Esophagus muscularis mucosa (tissue), 4 donors: ENCODE measurements around the gene PTPRZ1. TPM values are rescaled to one million over a fixed set of nuclear protein-coding genes. Genes with fewer than 3 reads are reported as not detected.

Experiments
- DNase-seq: peaks from one replicate; pipeline ENCODE4 v3.0.0-alpha.2; 2017; ENCODE audit errors: extremely low spot score
- H3K27ac ChIP-seq, 4 donors: fragments of 200-600 bp; sonication (generic); replicated peaks in 1 of 4; 1 replicate in 3 of 4; 2 replicates in 1 of 4; pipeline ENCODE4 v1.5.1; 2016 to 2019; ENCODE audit warnings: mild to moderate bottlenecking in 1 of 4
- H3K27me3 ChIP-seq, 4 donors: fragments of 200-600 bp; sonication (generic); one replicate each; pipeline versions ENCODE4 v1.5.1 to v1.6.0; 2016 to 2019
- H3K36me3 ChIP-seq, 4 donors: fragments of 200-600 bp; sonication (generic); one replicate each; pipeline ENCODE4 v1.5.1; 2016 to 2019
- H3K4me1 ChIP-seq, 4 donors: fragments of 200-600 bp; sonication (generic); one replicate each; pipeline ENCODE4 v1.5.1; 2016 to 2019
- H3K4me3 ChIP-seq, 4 donors: fragments of 200-600 bp; sonication (generic); 1 replicate in 2 of 4; 2 replicates in 2 of 4; pipeline ENCODE4 v1.5.1; 2016 to 2019; ENCODE audit warnings: mild to moderate bottlenecking in 4 of 4, moderate library complexity in 1 of 4
- H3K9me3 ChIP-seq, 4 donors: fragments of 200-600 bp; sonication (generic); 1 replicate in 3 of 4; 2 replicates in 1 of 4; pipeline ENCODE4 v1.5.1; 2016 to 2019
- CTCF ChIP-seq, 3 experiments: fragments of 200-600 bp in 2 of 3; fragments of 450-650 bp in 1 of 3; sonication (generic) in 2 of 3; IDR thresholded peaks; one replicate each; pipeline ENCODE4 v1.5.1; 2017 to 2019; ENCODE audit warnings: antibody characterized with exemption in 3 of 3, mild to moderate bottlenecking in 2 of 3, moderate library complexity in 1 of 3
- EP300 ChIP-seq: sonication (generic); formaldehyde crosslinking; IDR thresholded peaks from one replicate; pipeline ENCODE4 v1.6.1; 2017; ENCODE audit warnings: antibody characterized with exemption
- POLR2A ChIP-seq: fragments of 450-650 bp; IDR thresholded peaks from one replicate; pipeline ENCODE4 v1.6.1; 2017; ENCODE audit warnings: antibody characterized with exemption, moderate library complexity, mild to moderate bottlenecking, low read depth
- POLR2AphosphoS5 ChIP-seq, 2 donors: sonication (generic); formaldehyde crosslinking; IDR thresholded peaks; one replicate each; pipeline ENCODE4 v1.6.1; 2017; ENCODE audit warnings: antibody characterized with exemption in 2 of 2
- WGBS: methylation state at CpG from one replicate; pipeline ENCODE4 v1.1.5; 2018; 5-methylcytosine and 5-hydroxymethylcytosine counted together
- intact Hi-C: fragments of 100-400 bp; cut with DNase I; formaldehyde crosslinking; loops from one replicate; pipeline ENCODE4 v1.15.1; 2023
- total RNA-seq, 4 donors: library from RNA; depleted of rRNA; stranded (reverse); fragments of >200 nt; gene quantifications; one replicate each; pipeline versions ENCODE4 v1.1.0 to v1.2.1, GENCODE V29; 2016

Gene PTPRZ1
- total RNA-seq, 4 donors from 2014 or later = 3.3 to 10.3 (median 5.4) TPM

GRCh38 chr7:122070062-122070461 lies 197.1 kb downstream of the PTPRZ1 start:
- Histone ChIP-seq H3K4me1 (no peaks in the 10 kb centered on the region), H3K36me3 (peaks cover 0 to 16% (median 0%) of the 10 kb centered on the region in 4 donors), H3K4me3 (no peak overlapping the region), H3K27me3 (no peaks in the 10 kb centered on the region), H3K27ac (no peak overlapping the region), H3K9me3 (no peaks in the 10 kb centered on the region)
- intact Hi-C loops = no loop called here
- TF ChIP-seq POLR2A (no peak), POLR2AphosphoS5 (IDR thresholded peaks at IDR 0.05) (no peak), EP300 (no peak), CTCF (IDR thresholded peaks at IDR 0.05) (no peak)
- DNase-seq = no peak
- WGBS = 55% methylated on average over 1 of the region's 1 CpG

GRCh38 chr7:122070834-122071233 lies 197.9 kb downstream of the PTPRZ1 start:
- Histone ChIP-seq H3K36me3 (peaks cover 0 to 24% (median 1%) of the 10 kb centered on the region in 4 donors), H3K27me3 (no peaks in the 10 kb centered on the region), H3K4me1 (no peaks in the 10 kb centered on the region), H3K27ac (no peak overlapping the region), H3K4me3 (no peak overlapping the region), H3K9me3 (no peaks in the 10 kb centered on the region)
- TF ChIP-seq POLR2A = no peak
- no peak for TF ChIP-seq POLR2AphosphoS5 (IDR thresholded peaks at IDR 0.05)
- no peak for TF ChIP-seq EP300
- no peak for TF ChIP-seq CTCF (IDR thresholded peaks at IDR 0.05)
- intact Hi-C loops = no loop called here
- WGBS = 94% methylated on average over 3 of the region's 3 CpGs
- DNase-seq = no peak

GRCh38 chr7:122072272-122072671 lies 199.3 kb downstream of the PTPRZ1 start:
- Histone ChIP-seq H3K36me3 (peaks cover 9 to 39% (median 14%) of the 10 kb centered on the region in 4 donors), H3K4me1 (no peaks in the 10 kb centered on the region), H3K27me3 (no peaks in the 10 kb centered on the region), H3K9me3 (no peaks in the 10 kb centered on the region), H3K4me3 (no peak overlapping the region), H3K27ac (no peak overlapping the region)
- TF ChIP-seq EP300 = no peak
- TF ChIP-seq POLR2A = no peak
- TF ChIP-seq CTCF (IDR thresholded peaks at IDR 0.05) = no peak
- no peak for TF ChIP-seq POLR2AphosphoS5 (IDR thresholded peaks at IDR 0.05)
- intact Hi-C loops = no loop called here
- DNase-seq = no peak
- 89% methylated on average over 2 of the region's 2 CpGs for WGBS

GRCh38 chr7:122072924-122073599 lies 200.1 kb downstream of the PTPRZ1 start:
- peaks cover 17 to 46% (median 21%) of the 10 kb centered on the region in 4 donors for H3K36me3 ChIP-seq
- no peaks in the 10 kb centered on the region for H3K27me3 ChIP-seq
- 88% methylated on average over 6 of the region's 6 CpGs for WGBS
- H3K27ac ChIP-seq = no peak overlapping the region
- no peaks in the 10 kb centered on the region for H3K9me3 ChIP-seq
- TF ChIP-seq POLR2AphosphoS5 (IDR thresholded peaks at IDR 0.05) = no peak
- intact Hi-C loops = no loop called here
- no peak overlapping the region for H3K4me3 ChIP-seq
- H3K4me1 ChIP-seq = no peaks in the 10 kb centered on the region
- DNase-seq = no peak

- WGBS = 76% methylated on average over 3 of the region's 3 CpGs
- intact Hi-C loops = no loop called here
- TF ChIP-seq POLR2AphosphoS5 (IDR thresholded peaks at IDR 0.05) (no peak), POLR2A (no peak), EP300 (no peak), CTCF (IDR thresholded peaks at IDR 0.05) (no peak)
- DNase-seq = no peak
- no peaks in the 10 kb centered on the region for H3K4me1 ChIP-seq
- peaks cover 22 to 52% (median 27%) of the 10 kb centered on the region in 4 donors for H3K36me3 ChIP-seq
- no peaks in the 10 kb centered on the region for H3K27me3 ChIP-seq
- no peak overlapping the region for H3K4me3 ChIP-seq
- no peak overlapping the region for H3K27ac ChIP-seq
- H3K9me3 ChIP-seq = no peaks in the 10 kb centered on the region
Observed at GRCh38 chr7:122073635-122074034, 200.7 kb downstream of the PTPRZ1 start.
